ENCODE results near the gene GTF3C1. TPM values are rescaled to one million over a fixed set of nuclear protein-coding genes. Genes with fewer than 3 reads are reported as not detected.
A peak's percentile ranks its signal among the peaks of the same experiment; 100 is the strongest.

Gene GTF3C1
- total RNA-seq, 1 donor: 59.0 TPM

GRCh38 chr16:27448532-27449433 is 100.9 kb downstream of the GTF3C1 start:
- no peaks in the 10 kb centered on the region for H3K4me1 ChIP-seq (ENCODE audit: insufficient read depth, low read length)
- no peak overlapping the region for H3K4me3 ChIP-seq (ENCODE audit: insufficient read depth, low read length)
- no peak overlapping the region for H3K27ac ChIP-seq (ENCODE audit: low read depth, low read length)
- peak; percentile 72 for DNase-seq (ENCODE audit: insufficient read length, low spot score, missing footprints)
- H3K4me2 ChIP-seq (ENCODE audit: insufficient read depth, low read length): no peak overlapping the region
- H3K27me3 ChIP-seq (ENCODE audit: insufficient read depth, low read length): peaks cover 4% of the 10 kb centered on the region
- no peak overlapping the region for H2AFZ ChIP-seq (ENCODE audit: low read length)
- H4K20me1 ChIP-seq (ENCODE audit: insufficient read depth, low read length): no peaks in the 10 kb centered on the region
- H3K9me3 ChIP-seq (ENCODE audit: low read depth, low read length): no peaks in the 10 kb centered on the region
- H3K36me3 ChIP-seq (ENCODE audit: insufficient read depth, low read length): no peaks in the 10 kb centered on the region
- H3K79me2 ChIP-seq (ENCODE audit: insufficient read depth, low read length): no peaks in the 10 kb centered on the region
- TF ChIP-seq CTCF (IDR thresholded peaks at IDR 0.05; ENCODE audit: extremely low read depth, low read depth, low read length): no peak

GRCh38 chr16:27447301-27447700 is 102.4 kb downstream of the GTF3C1 start:
- Histone ChIP-seq H3K27me3 (ENCODE audit: insufficient read depth, low read length) (no peaks in the 10 kb centered on the region), H3K36me3 (ENCODE audit: insufficient read depth, low read length) (no peaks in the 10 kb centered on the region), H3K4me3 (ENCODE audit: insufficient read depth, low read length) (no peak overlapping the region), H3K79me2 (ENCODE audit: insufficient read depth, low read length) (no peaks in the 10 kb centered on the region), H3K27ac (ENCODE audit: low read depth, low read length) (no peak overlapping the region), H3K4me2 (ENCODE audit: insufficient read depth, low read length) (no peak overlapping the region), H4K20me1 (ENCODE audit: insufficient read depth, low read length) (no peaks in the 10 kb centered on the region), H3K9me3 (ENCODE audit: low read depth, low read length) (no peaks in the 10 kb centered on the region), H3K4me1 (ENCODE audit: insufficient read depth, low read length) (no peaks in the 10 kb centered on the region), H2AFZ (ENCODE audit: low read length) (no peak overlapping the region)
- DNase-seq (ENCODE audit: insufficient read length, low spot score, missing footprints): peak; percentile 37
- no peak for TF ChIP-seq CTCF (IDR thresholded peaks at IDR 0.05; ENCODE audit: extremely low read depth, low read depth, low read length)

GRCh38 chr16:27446721-27447120 is 103.0 kb downstream of the GTF3C1 start:
- no peak for TF ChIP-seq CTCF (IDR thresholded peaks at IDR 0.05; ENCODE audit: extremely low read depth, low read depth, low read length)
- H3K4me3 ChIP-seq (ENCODE audit: insufficient read depth, low read length): no peak overlapping the region

GRCh38 chr16:27445502-27446175 is 104.1 kb downstream of the GTF3C1 start:
- no peaks in the 10 kb centered on the region for H3K79me2 ChIP-seq (ENCODE audit: insufficient read depth, low read length)
- H3K36me3 ChIP-seq (ENCODE audit: insufficient read depth, low read length): no peaks in the 10 kb centered on the region
- H3K4me3 ChIP-seq (ENCODE audit: insufficient read depth, low read length): no peak overlapping the region
- no peaks in the 10 kb centered on the region for H3K27me3 ChIP-seq (ENCODE audit: insufficient read depth, low read length)
- DNase-seq (ENCODE audit: insufficient read length, low spot score, missing footprints): peak; percentile 47
- H3K27ac ChIP-seq (ENCODE audit: low read depth, low read length): no peak overlapping the region
- no peaks in the 10 kb centered on the region for H4K20me1 ChIP-seq (ENCODE audit: insufficient read depth, low read length)
- no peak overlapping the region for H2AFZ ChIP-seq (ENCODE audit: low read length)
- no peaks in the 10 kb centered on the region for H3K4me1 ChIP-seq (ENCODE audit: insufficient read depth, low read length)
- peak; percentile 15 for TF ChIP-seq CTCF (IDR thresholded peaks at IDR 0.05; ENCODE audit: extremely low read depth, low read depth, low read length)
- H3K9me3 ChIP-seq (ENCODE audit: low read depth, low read length): no peaks in the 10 kb centered on the region
- H3K4me2 ChIP-seq (ENCODE audit: insufficient read depth, low read length): no peak overlapping the region

More at GRCh38 chr16:27446721-27447120, 103.0 kb downstream of the GTF3C1 start:
- H3K4me2 ChIP-seq (ENCODE audit: insufficient read depth, low read length): no peak overlapping the region
- no peak overlapping the region for H2AFZ ChIP-seq (ENCODE audit: low read length)
- DNase-seq (ENCODE audit: insufficient read length, low spot score, missing footprints): peak; percentile 21
- H4K20me1 ChIP-seq (ENCODE audit: insufficient read depth, low read length): no peaks in the 10 kb centered on the region
- H3K9me3 ChIP-seq (ENCODE audit: low read depth, low read length): no peaks in the 10 kb centered on the region
- no peak overlapping the region for H3K27ac ChIP-seq (ENCODE audit: low read depth, low read length)
- no peaks in the 10 kb centered on the region for H3K79me2 ChIP-seq (ENCODE audit: insufficient read depth, low read length)
- no peaks in the 10 kb centered on the region for H3K36me3 ChIP-seq (ENCODE audit: insufficient read depth, low read length)
- no peaks in the 10 kb centered on the region for H3K4me1 ChIP-seq (ENCODE audit: insufficient read depth, low read length)
- no peaks in the 10 kb centered on the region for H3K27me3 ChIP-seq (ENCODE audit: insufficient read depth, low read length)

Data from osteoblast (primary cell).